Superior temporal gyrus (tissue), 1 donor: Measurements from ENCODE around the gene PKNOX2.

ENCODE experiments used
- DNase-seq: peaks from one replicate; pipeline ENCODE4 v3.0.0-alpha.2; 2016; ENCODE audit errors: extremely low spot score

PKNOX2 gene

GRCh38 chr11:125154378-125155099 is 10.0 kb upstream of the PKNOX2 start:
- no peak for DNase-seq

- DNase-seq: no peak
These were observed 9.5 kb upstream of the PKNOX2 start for GRCh38 chr11:125155100-125155444.

- DNase-seq: no peak
These were observed 8.8 kb upstream of the PKNOX2 start for GRCh38 chr11:125155767-125156166.

- DNase-seq: no peak
These were observed 8.0 kb upstream of the PKNOX2 start for GRCh38 chr11:125156346-125157117.

- DNase-seq: no peak
These were observed 7.3 kb upstream of the PKNOX2 start for GRCh38 chr11:125157118-125157733.

GRCh38 chr11:125157953-125158680 is 6.4 kb upstream of the PKNOX2 start:
- DNase-seq: no peak

GRCh38 chr11:125162743-125163142 is 1.8 kb upstream of the PKNOX2 start:
- no peak for DNase-seq

- no peak for DNase-seq
These were observed 1.0 kb upstream of the PKNOX2 start for GRCh38 chr11:125163431-125164063.

GRCh38 chr11:125164091-125164421 is 495 bp upstream of the PKNOX2 start:
- DNase-seq: no peak

GRCh38 chr11:125165111-125165842 is 726 bp downstream of the PKNOX2 start:
- DNase-seq: no peak

GRCh38 chr11:125165843-125166763 is 1.6 kb downstream of the PKNOX2 start:
- DNase-seq: peak; percentile 31

GRCh38 chr11:125166764-125167291 is 2.3 kb downstream of the PKNOX2 start:
- no peak for DNase-seq

GRCh38 chr11:125167292-125167953 is 2.9 kb downstream of the PKNOX2 start:
- no peak for DNase-seq

GRCh38 chr11:125167954-125168835 is 3.6 kb downstream of the PKNOX2 start:
- no peak for DNase-seq

- DNase-seq: peak; percentile 59
These were observed 4.4 kb downstream of the PKNOX2 start for GRCh38 chr11:125168918-125169456.

- DNase-seq: no peak
These were observed 5.5 kb downstream of the PKNOX2 start for GRCh38 chr11:125170001-125170509.

GRCh38 chr11:125170510-125171031 is 6.0 kb downstream of the PKNOX2 start:
- no peak for DNase-seq
